ENCODE data around the gene CGB7.

The CGB7 gene

GRCh38 chr19:49057636-49058234, at the start of gene CGB7:
Gene CGB7 (minus strand): TSS chr19:49057749. CDS start chr19:49055375, 2,374 bp downstream.
- Histone ChIP-seq H3K27me3 (ENCODE audit: insufficient read depth, low read length) (peaks cover 53% of the 10 kb centered on the region), H3K36me3 (ENCODE audit: insufficient read depth, low read depth, low read length) (no peaks in the 10 kb centered on the region), H3K9me3 (ENCODE audit: insufficient read depth, low read depth, low read length) (no peaks in the 10 kb centered on the region), H3K9ac (ENCODE audit: low read depth, low read length) (no peak within 1 kb of the TSS), H3K4me3 (ENCODE audit: low read length) (peak within 1 kb of the TSS; percentile 65), H3K27ac (ENCODE audit: low read length) (no peak within 1 kb of the TSS), H3K4me1 (ENCODE audit: insufficient read depth, low read length) (0 out of 2 replicates have a peak, but pooled peaks cover 3% of the 10 kb centered on the region)

GRCh38 chr19:49106648-49107135, 49.1 kb upstream of the CGB7 start:
- Histone ChIP-seq H3K9me3 (ENCODE audit: insufficient read depth, low read depth, low read length) (no peaks in the 10 kb centered on the region), H3K9ac (ENCODE audit: low read depth, low read length) (no peak overlapping the region), H3K36me3 (ENCODE audit: insufficient read depth, low read depth, low read length) (peaks cover 80% of the 10 kb centered on the region)

GRCh38 chr19:49104229-49104864, 46.8 kb upstream of the CGB7 start:
- Histone ChIP-seq H3K9me3 (ENCODE audit: insufficient read depth, low read depth, low read length) (no peaks in the 10 kb centered on the region), H3K4me1 (ENCODE audit: insufficient read depth, low read length) (no peaks in the 10 kb centered on the region), H3K36me3 (ENCODE audit: insufficient read depth, low read depth, low read length) (peaks cover 96% of the 10 kb centered on the region), H3K27me3 (ENCODE audit: insufficient read depth, low read length) (no peaks in the 10 kb centered on the region), H3K27ac (ENCODE audit: low read length) (no peak overlapping the region), H3K4me3 (ENCODE audit: low read length) (no peak overlapping the region), H3K9ac (ENCODE audit: low read depth, low read length) (no peak overlapping the region)

More at GRCh38 chr19:49106648-49107135, 49.1 kb upstream of the CGB7 start:
- Histone ChIP-seq H3K27me3 (ENCODE audit: insufficient read depth, low read length) (no peaks in the 10 kb centered on the region), H3K27ac (ENCODE audit: low read length) (no peak overlapping the region), H3K4me1 (ENCODE audit: insufficient read depth, low read length) (no peaks in the 10 kb centered on the region), H3K4me3 (ENCODE audit: low read length) (no peak overlapping the region)

GRCh38 chr19:49103331-49104085, 46.0 kb upstream of the CGB7 start:
- H3K27ac ChIP-seq (ENCODE audit: low read length), result no peak overlapping the region
- H3K36me3 ChIP-seq (ENCODE audit: insufficient read depth, low read depth, low read length), result peaks cover 96% of the 10 kb centered on the region
- no peaks in the 10 kb centered on the region for H3K9me3 ChIP-seq (ENCODE audit: insufficient read depth, low read depth, low read length)
- no peak overlapping the region for H3K9ac ChIP-seq (ENCODE audit: low read depth, low read length)
- no peak overlapping the region for H3K4me3 ChIP-seq (ENCODE audit: low read length)
- no peaks in the 10 kb centered on the region for H3K4me1 ChIP-seq (ENCODE audit: insufficient read depth, low read length)
- H3K27me3 ChIP-seq (ENCODE audit: insufficient read depth, low read length), result no peaks in the 10 kb centered on the region

GRCh38 chr19:49102303-49102702, 44.8 kb upstream of the CGB7 start:
- Histone ChIP-seq H3K27me3 (ENCODE audit: insufficient read depth, low read length) (no peaks in the 10 kb centered on the region), H3K4me1 (ENCODE audit: insufficient read depth, low read length) (no peaks in the 10 kb centered on the region), H3K36me3 (ENCODE audit: insufficient read depth, low read depth, low read length) (peaks cover 96% of the 10 kb centered on the region), H3K4me3 (ENCODE audit: low read length) (no peak overlapping the region), H3K9me3 (ENCODE audit: insufficient read depth, low read depth, low read length) (no peaks in the 10 kb centered on the region), H3K27ac (ENCODE audit: low read length) (no peak overlapping the region), H3K9ac (ENCODE audit: low read depth, low read length) (no peak overlapping the region)

- no peaks in the 10 kb centered on the region for H3K4me1 ChIP-seq (ENCODE audit: insufficient read depth, low read length)
- no peak overlapping the region for H3K27ac ChIP-seq (ENCODE audit: low read length)
- H3K4me3 ChIP-seq (ENCODE audit: low read length), result no peak overlapping the region
- H3K9ac ChIP-seq (ENCODE audit: low read depth, low read length), result no peak overlapping the region
- peaks cover 96% of the 10 kb centered on the region for H3K36me3 ChIP-seq (ENCODE audit: insufficient read depth, low read depth, low read length)
- no peaks in the 10 kb centered on the region for H3K27me3 ChIP-seq (ENCODE audit: insufficient read depth, low read length)
- no peaks in the 10 kb centered on the region for H3K9me3 ChIP-seq (ENCODE audit: insufficient read depth, low read depth, low read length)
These were observed 43.6 kb upstream of the CGB7 start for GRCh38 chr19:49101160-49101559.

GRCh38 chr19:49098795-49099194, 41.2 kb upstream of the CGB7 start:
- Histone ChIP-seq H3K27ac (ENCODE audit: low read length) (no peak overlapping the region), H3K4me3 (ENCODE audit: low read length) (no peak overlapping the region), H3K4me1 (ENCODE audit: insufficient read depth, low read length) (no peaks in the 10 kb centered on the region), H3K27me3 (ENCODE audit: insufficient read depth, low read length) (no peaks in the 10 kb centered on the region), H3K9me3 (ENCODE audit: insufficient read depth, low read depth, low read length) (no peaks in the 10 kb centered on the region), H3K9ac (ENCODE audit: low read depth, low read length) (no peak overlapping the region), H3K36me3 (ENCODE audit: insufficient read depth, low read depth, low read length) (peaks cover 96% of the 10 kb centered on the region)

GRCh38 chr19:49097453-49098288, 40.1 kb upstream of the CGB7 start:
- Histone ChIP-seq H3K4me3 (ENCODE audit: low read length) (no peak overlapping the region), H3K36me3 (ENCODE audit: insufficient read depth, low read depth, low read length) (peaks cover 96% of the 10 kb centered on the region), H3K9ac (ENCODE audit: low read depth, low read length) (no peak overlapping the region), H3K27ac (ENCODE audit: low read length) (no peak overlapping the region), H3K27me3 (ENCODE audit: insufficient read depth, low read length) (no peaks in the 10 kb centered on the region), H3K4me1 (ENCODE audit: insufficient read depth, low read length) (no peaks in the 10 kb centered on the region), H3K9me3 (ENCODE audit: insufficient read depth, low read depth, low read length) (no peaks in the 10 kb centered on the region)

GRCh38 chr19:49094505-49095482, 37.2 kb upstream of the CGB7 start:
- Histone ChIP-seq H3K9ac (ENCODE audit: low read depth, low read length) (no peak overlapping the region), H3K4me3 (ENCODE audit: low read length) (no peak overlapping the region), H3K27me3 (ENCODE audit: insufficient read depth, low read length) (no peaks in the 10 kb centered on the region), H3K27ac (ENCODE audit: low read length) (no peak overlapping the region), H3K9me3 (ENCODE audit: insufficient read depth, low read depth, low read length) (no peaks in the 10 kb centered on the region), H3K4me1 (ENCODE audit: insufficient read depth, low read length) (no peaks in the 10 kb centered on the region), H3K36me3 (ENCODE audit: insufficient read depth, low read depth, low read length) (peaks cover 99% of the 10 kb centered on the region)

- Histone ChIP-seq H3K9me3 (ENCODE audit: insufficient read depth, low read depth, low read length) (no peaks in the 10 kb centered on the region), H3K27me3 (ENCODE audit: insufficient read depth, low read length) (no peaks in the 10 kb centered on the region), H3K4me1 (ENCODE audit: insufficient read depth, low read length) (no peaks in the 10 kb centered on the region), H3K36me3 (ENCODE audit: insufficient read depth, low read depth, low read length) (peaks cover 97% of the 10 kb centered on the region), H3K4me3 (ENCODE audit: low read length) (no peak overlapping the region), H3K27ac (ENCODE audit: low read length) (no peak overlapping the region), H3K9ac (ENCODE audit: low read depth, low read length) (no peak overlapping the region)
These were observed 35.1 kb upstream of the CGB7 start for GRCh38 chr19:49092686-49093085.
